ENCODE data around the gene SH3PXD2B.
"Not testable (repeated sequence)": the region's sequence is repeated elsewhere in the genome, so short reads cannot be mapped to it uniquely, and the experiment has no call there.

The SH3PXD2B gene

DNA sequence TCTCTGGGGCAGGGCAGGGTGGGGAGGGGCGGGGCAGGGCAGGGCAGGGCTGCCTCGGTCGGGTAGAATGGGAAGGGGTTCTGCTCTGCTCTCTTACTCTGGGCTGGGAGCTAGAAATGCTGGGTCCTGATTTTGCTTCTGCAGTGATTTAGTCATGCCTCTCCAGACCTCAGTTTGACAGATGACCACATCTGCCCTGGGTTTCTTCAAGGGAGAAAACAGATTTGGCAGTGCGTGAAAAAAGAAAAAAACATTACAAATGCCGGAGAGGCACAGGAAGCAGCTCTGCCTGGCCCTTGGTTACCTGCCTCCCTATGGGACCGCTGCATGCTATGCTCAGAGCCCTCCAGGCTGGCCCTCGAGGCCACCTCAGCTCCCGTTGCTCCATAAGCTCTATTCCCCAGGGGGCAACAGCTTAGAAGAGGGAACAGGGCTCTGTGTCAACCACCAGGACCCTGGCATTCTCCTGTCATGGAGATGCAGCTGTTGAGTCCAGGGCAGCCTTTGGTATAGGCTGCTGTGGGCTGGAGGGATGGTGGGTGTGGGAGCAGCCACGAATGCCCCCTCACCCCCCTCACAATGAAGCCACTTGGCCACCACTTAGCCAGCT is 117.5 kb downstream of the SH3PXD2B start:
- no peak for DNase-seq (ENCODE audit: low spot score)

DNA sequence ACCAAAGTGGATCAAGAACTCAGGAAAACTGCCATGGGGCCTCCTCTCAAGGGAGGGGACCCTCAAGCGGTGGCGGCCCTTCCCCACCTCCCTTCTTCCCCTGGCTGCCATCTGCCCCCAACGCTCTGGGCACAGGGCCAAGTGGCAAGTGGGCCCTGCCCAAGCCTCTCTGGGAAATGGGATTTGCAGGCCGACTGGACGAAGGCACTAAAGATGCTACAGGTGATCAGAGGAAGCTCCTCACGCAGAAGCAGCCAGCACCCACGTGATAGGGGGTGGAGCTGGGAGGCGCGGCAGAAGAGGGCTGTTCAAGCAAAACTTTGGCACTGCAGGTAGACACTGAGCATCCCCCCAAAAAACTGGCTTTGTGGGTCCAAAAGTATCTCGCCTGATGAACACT is 118.1 kb downstream of the SH3PXD2B start:
- DNase-seq (ENCODE audit: low spot score): no peak

DNA sequence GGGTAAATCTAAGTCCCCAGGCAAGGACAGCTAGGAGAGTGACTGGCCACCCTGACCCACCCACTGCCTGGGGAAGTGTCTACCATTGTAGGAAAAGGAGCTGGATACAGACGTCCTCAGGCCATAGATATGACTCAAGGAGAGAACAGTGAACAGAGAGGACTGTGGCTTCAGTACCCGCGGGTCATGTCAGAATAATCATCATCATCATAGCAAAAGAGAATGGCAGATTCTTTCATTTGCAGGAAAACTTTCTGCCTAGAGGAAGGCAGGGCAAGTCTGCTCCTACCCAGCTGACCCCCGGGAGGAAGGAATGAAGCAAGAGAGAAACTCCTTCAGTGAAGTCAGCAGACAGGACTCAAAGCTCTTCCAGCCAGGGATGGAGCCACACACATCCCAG is 118.6 kb downstream of the SH3PXD2B start:
- no peak for DNase-seq (ENCODE audit: low spot score)

DNA sequence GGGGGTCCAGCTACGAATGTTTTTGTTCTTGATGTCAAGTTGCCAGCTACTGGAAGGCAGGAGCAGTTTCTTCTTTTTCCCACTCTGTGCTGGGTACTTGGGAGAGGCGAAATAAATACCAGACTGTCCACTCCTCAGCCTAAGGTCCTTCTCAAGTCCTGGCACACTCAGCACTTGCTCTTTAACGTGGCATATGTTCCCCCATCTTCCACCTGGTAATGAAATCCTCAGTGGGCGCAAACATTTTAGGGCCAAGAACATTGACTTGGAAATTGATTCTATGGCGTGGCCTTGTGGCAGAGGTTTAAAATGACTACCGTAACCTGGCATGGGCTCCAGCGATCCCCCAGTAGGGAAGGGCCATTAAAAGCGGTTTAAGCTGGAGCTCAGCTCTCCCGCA is 119.7 kb downstream of the SH3PXD2B start:
- DNase-seq (ENCODE audit: low spot score): no peak

DNA sequence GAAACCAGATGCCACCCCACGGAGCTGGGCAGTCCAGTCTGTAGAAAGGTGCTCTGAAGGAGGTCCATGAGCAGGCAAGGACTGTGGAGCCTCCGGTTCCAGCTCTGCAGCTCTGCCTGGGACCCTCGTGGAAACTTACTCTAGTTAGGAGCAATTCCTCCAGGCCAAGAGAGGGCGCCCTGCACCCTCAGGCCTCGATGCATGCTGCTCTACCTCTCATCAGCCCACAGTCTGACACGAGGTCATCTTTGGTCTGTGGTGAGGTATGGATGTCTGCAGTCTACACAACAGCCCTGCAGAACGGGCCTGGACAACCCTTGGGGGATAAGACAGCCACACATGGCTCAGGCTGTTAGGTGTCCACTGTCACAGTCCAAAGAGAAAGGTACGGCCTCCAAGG is 120.1 kb downstream of the SH3PXD2B start:
- peak; percentile 22 for DNase-seq (ENCODE audit: low spot score)

DNA sequence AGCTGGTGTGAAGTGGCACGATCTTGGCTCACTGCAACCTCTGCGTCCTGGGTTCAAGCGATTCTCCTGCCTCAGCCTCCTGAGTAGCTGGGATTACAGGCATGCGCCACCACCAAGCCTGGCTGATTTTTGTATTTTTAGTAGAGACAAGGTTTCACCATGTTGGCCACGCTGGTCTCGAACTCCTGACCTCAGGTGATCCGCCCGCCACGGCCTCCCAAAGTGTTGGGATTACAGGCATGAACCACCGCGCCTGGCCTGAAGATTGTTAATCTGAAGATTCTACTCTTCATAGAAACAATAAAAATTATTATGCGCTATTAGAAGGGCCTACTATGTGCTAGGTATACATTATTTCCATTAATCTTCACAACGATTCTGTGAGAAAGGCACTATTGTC is 127.4 kb downstream of the SH3PXD2B start:
- DNase-seq (ENCODE audit: low spot score): not testable (repeated sequence)

DNA sequence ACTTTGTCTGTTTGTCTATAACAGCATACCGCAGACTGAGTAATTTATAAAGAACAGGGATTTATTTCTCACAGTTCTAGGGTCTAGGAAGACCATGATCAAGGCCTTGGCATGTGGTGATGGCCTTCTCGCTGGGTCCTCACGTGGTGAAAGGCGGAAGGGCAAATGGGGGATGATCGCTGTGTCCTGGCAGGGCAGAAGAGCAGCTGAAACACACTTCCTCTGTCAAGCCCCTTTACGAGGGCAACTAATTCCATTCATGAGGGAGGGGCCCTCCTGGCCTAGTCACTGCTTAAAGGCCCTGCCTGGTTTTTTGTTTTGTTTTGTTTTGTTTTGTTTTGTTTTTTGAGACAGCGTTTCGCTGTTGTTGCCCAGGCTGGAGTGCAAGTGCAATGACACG is 128.9 kb downstream of the SH3PXD2B start:
- DNase-seq (ENCODE audit: low spot score): no peak

DNA sequence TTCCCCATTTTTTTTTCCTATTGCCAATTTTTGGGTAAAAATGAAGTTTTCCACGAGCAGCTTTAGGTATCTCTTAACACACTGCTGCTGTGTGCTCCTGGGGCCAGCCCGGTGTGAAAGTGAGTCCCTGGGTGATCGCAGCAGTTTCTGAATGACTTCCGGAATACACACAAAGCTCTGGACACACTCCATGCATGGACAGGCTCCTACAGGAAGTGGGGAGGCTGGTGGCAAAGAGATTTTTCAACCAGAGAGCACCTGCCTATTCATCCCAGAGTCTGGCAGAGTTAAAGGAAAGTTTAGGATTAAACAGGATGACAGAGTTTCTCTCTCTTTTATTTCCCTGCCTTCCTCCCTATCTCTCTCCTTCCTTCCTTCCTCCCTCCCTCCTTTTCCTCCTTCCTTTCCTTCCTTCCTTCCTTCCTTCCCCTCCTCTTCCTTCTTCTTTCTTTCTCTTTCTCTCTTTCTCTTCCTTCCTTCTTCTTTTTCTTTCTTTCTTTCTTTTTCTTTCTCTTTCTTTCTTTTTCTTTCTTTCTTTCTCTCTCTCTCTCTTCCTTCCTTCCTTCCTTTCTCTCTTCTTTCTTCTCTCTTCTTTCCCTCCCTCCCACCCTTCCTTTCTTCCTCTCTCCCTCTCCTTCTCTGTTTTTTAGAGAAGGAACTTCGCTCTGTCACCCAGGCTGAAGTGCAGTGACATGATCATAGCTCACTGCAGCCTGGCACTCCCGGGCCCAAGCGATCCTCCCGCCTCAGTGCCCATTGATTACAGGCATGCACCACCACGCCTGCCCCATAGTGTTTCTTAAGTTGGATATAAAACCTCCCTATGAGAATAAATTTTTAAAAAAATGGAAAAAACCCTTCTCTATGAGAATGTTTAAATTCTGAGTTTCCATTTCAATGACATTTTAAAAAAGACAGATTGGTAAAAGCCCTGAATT is 132.0 kb downstream of the SH3PXD2B start:
- DNase-seq (ENCODE audit: low spot score): no peak

DNA sequence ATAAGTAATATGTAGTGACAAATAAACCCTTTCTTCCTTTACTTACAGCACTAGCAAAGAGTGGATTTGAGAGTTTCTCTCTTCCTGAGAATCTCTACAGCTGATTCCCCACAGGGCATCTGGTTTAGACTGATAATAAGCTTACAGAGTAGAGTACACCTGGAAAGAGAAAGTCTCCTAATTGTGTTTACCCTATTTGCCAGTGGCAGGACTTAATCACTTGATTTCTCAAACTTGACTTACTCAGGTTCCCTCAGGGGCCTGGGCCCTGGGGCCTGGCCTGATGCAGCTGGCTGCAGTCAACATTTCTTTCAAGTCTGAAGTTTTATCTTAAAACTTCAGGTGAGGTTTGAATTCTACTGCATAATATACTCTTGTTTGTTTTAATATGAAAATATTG is 132.7 kb downstream of the SH3PXD2B start:
- DNase-seq (ENCODE audit: low spot score): no peak

DNA sequence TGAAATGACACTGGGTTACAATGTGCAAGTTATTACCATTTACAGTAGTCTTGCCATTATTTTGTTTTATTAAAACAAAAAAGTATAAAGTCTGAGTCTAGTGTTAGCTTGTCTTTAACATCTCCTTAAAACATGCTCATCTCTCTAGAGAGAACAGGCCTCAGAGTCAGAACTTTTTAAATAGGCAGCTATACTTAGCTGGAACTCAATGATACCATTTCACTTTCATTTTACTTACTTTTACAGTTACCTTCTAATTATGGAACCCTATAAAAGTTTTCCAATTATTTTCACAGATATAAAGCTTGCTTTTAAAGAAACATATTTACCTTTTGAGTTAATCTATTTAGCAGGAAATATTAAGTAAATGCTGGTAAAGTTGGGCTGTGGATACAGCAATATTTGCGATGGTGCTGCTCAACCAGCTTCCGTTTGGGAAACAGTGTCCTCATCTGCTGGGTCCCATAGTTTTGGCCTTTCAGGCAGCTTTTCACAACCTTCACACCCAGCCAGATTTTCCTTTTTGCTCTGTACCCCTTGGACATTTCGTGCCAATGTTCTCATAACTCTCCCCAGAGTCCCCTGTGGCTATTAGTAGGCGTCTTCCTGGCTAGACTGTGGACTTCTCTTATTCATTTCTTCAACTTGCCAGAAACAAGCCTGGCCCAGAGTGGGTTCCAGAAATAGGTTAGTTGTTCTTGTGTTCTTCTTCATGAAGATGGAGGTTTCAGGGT is 134.4 kb downstream of the SH3PXD2B start:
- no peak for DNase-seq (ENCODE audit: low spot score)

DNA sequence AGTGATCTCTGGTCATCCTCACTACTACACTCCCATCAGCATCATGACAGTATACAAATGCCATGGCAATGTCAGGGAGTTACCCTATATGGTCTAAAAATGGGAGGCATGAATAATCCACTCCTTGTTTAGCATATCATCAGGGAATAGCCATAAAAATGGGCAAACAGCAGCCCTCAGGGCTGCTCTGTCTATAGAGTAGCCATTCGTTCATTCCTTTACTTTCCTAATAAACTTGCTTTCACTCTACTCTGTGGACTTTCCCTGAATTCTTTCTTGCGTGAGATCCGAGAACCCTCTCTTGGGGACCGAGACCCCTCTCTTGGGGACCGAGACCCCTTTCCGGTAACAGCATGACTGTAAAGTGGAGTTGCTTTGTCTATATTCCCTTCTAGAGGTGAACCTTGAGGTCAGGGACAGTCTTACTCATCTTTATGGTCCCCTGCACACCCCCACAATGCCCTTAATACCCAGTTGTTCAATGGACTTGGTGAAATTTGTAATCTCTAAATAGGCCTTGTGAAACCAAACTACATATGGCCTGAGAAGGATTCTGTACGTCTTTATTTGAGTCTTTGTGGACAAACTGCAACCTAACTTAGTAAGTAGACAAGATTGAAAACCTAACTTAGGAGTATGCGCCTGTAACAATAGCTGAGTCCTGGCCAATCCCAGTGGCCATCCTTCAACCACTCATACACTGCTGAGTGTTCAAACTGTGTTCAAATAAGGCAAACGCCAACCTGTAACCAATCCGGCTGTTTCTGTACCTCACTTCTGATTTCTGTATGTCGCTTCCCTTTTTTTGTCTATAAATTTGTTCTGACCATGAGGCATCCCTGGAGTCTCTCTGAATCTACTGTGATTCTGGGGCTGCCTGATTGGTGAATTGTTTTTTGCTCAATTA is 138.5 kb downstream of the SH3PXD2B start:
- DNase-seq (ENCODE audit: low spot score): no peak

DNA sequence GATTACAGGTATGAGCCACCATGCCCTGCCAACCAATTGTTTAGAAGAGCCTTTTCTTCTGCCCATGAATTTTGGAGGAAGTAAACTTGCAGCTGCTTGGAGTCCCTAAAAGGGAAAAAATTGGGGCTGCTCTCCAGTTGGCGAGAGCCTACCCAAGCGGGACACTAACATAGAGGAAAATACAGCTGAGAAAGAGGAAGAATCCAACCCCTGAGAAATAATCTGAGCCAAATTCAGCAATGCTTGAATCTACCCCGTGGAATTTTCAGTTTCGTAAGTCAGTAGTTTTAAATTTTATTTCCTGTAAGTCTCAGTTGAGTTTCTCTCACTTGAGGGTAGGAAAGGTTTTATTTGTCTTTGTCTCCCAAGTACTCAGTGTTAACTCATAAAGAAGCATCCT is 140.4 kb downstream of the SH3PXD2B start:
- DNase-seq (ENCODE audit: low spot score): no peak

DNA sequence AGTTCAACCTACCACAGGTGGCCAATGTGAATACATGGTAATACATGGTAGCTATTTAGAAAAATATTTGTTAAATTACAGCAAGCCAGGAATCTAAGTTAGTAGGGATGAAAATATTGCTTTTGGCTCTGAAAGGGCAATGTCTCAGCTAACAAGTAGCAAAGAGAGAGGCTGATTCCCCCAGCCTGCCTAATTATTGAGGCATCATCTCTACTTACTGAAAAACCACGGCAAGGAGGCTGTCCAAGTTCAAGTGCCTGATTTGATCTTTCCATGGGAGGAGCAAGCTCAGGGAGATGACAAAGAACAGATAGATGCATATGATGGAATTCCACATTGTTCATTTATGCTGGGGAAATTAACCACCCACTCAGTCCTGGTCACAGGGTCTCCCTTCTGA is 142.0 kb downstream of the SH3PXD2B start:
- no peak for DNase-seq (ENCODE audit: low spot score)

DNA sequence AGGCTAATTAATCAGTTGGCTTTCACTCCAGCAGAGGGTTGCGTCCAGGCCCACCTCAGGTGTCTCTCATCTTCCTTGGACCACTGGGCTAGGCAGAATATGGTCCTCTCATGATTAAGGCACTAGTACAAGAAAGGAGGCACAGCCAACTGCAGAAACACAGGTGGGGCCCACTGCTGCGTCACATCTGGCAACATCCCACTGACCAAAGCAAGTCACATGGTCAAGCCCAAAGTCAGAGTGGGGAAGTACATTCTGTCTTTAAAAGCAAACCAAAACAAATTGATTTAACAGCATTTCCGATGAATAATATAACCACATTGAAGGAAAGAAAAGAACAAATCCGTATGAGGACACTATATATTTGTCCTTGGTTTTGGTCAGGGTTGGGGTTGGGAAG is 142.7 kb downstream of the SH3PXD2B start:
- no peak for DNase-seq (ENCODE audit: low spot score)

DNA sequence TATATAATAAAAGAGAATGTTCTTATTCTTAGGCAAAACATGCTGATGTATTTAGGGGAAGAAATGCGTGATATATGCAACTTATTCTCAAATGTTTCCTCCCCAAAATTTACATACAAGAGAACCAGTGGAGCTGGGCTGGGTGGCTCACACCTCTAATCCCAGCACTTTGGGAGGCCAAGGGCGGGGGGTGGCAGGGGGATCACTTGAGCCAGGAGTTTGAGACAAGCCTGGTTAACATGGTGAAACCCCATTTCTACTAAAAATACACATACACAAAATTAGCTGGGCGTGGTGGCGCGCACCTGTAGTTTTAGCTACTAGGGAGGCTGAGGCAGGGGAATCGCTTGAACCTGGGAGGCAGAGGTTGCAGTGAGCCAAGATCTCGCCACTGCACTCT is 143.3 kb downstream of the SH3PXD2B start:
- no peak for DNase-seq (ENCODE audit: low spot score)

DNA sequence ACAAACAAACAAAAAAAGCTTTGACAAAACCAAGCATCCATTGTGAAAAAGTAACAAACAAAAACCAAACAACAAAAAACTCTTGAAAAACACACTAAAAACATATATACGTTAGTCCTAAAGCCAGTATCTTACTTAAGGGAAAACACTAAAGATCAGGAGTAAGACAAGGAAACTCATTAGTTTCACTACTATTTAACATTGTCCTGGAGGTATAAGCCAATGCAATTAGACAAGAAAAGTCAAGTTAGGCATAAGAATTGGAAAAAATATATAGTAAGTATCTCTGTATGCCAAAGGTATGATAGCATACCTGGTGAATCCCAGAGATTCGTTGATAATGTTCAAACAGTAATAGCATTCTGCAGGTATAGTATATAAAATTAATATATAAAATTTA is 148.9 kb downstream of the SH3PXD2B start:
- no peak for DNase-seq (ENCODE audit: low spot score)

DNA sequence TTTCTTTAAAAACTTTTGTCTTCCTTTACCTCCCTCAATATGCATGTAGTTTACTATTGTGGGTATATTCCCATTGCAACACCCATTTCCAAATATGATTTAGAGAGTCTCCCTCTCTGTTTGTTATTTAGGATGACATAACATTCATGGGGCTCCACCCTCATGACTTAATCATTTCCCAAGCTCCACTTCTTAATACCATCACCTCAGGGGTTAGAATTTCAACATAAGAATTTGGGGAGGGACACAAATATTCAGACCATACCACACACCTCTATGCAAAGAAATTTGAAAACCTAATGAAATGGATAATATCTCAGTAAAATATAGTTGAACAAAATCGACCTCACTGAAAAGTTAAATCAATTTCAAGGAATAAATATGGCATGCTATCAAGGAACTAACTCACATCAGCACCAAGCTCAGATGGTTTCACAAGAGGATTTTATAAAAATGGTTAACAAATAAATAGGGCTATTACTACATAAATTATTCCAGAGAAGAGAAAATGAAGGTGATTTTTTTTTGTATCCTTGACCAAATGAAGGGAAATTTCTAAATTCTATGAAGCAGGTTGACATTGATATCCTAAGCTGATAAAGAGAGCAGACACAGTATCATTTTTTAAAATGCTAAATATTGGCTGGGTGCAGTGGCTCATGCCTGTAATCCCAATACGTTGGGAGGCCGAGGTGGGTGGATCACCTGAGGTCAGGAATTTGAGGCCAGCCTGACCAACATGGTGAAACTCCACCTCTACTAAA is 150.6 kb downstream of the SH3PXD2B start:
- peak; percentile 70 for DNase-seq (ENCODE audit: low spot score)

DNA sequence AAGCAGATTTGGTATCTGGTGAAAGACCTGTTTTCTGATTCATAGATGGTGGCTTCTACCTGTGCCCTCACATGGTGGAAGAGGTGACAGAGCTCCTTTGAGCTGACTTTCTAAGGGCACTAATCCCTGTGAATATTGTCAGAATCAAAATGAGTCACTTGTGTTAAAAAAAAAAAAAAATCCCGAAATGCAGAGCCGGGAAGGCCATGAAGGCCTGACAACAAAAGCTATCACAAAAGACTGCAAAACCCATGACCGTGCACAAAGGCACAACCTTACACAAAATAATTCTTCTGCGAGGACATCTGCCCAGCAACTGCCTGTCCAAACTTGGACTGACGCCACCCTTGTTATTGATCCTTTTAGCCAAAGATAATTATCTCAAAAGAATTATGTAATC is 151.2 kb downstream of the SH3PXD2B start:
- DNase-seq (ENCODE audit: low spot score): peak; percentile 15

DNA sequence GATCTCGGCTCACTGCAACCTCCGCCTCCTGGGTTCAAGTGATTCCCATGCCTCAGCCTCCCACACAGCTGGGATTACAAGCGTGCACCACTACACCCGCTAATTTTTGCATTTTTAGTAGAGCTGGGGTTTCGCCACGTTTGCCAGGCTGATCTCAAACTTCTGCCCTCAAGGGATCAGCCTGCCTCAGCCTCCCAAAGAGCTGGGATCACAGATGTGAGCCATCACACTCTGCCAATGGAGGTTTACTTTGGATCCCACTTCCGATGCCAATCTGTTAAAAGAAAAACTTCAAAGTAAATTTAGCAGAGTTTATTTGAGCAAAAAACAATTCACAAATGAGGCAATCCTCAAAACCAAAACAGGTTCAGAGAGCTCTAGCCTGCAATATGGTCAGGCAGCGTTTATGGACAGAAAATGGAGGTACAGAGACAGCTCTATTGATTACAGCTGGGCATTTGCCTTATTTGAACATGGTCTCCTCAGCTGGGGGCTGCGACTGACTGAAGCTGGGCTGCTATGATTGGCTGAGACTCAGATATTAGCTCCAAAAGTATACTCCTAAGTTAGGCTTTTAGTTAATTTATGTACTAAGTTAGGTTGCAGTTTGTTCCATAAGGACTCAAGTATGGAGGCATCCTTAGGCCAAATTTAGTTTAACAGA is 152.1 kb downstream of the SH3PXD2B start:
- no peak for DNase-seq (ENCODE audit: low spot score)

DNA sequence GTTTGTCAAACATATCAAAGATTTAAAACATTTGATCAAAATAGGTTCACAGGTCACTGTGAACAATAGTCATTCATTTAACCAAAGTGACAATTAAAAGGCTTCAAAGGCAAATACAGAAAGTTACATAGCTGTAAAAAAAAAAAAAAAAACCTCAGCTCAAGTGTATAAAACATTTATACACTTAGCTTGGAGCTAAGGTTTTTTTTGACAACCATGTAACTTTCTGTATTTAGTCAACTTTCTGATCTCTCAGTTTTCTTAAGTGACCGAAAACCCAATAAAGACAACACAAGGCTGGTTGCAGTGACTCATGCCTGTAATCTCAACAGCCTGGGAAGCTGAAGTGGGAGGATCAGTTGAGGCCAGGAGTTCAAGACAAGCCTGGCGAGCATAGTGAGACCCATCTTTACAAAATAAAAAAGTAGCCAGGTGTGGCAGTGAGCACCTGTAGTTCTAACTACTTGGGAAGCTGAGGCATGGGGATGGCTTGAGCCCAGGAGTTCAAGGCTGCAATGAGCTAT is 154.3 kb downstream of the SH3PXD2B start:
- DNase-seq (ENCODE audit: low spot score): no peak

All from RKO (cell line).